T-helper 1 cell treated with Interleukin-12 subunit alpha and Interleukin-12 subunit beta and Interleukin-4 antibody, amounts not matched to agents 30 ng/mL and 1 ng/mL, for 36 hours (primary cell): ENCODE measurements around the gene TTC28. TPM values are rescaled to one million over a fixed set of nuclear protein-coding genes. Genes with fewer than 3 reads are reported as not detected.
"Not testable (repeated sequence)": the region's sequence is repeated elsewhere in the genome, so short reads cannot be mapped to it uniquely, and the experiment has no call there.

ENCODE experiments used
- intact Hi-C: fragments of 100-400 bp; cut with micrococcal nuclease; formaldehyde crosslinking; loops from one replicate; pipeline ENCODE4 v1.15.1; 2024
- total RNA-seq: library from RNA; stranded (reverse); gene quantifications from 2 replicates; pipeline ENCODE4 v1.2.3, GENCODE V29; 2022

The TTC28 gene
- total RNA-seq, 1 donor from 2014 or later = 3.1 TPM

DNA sequence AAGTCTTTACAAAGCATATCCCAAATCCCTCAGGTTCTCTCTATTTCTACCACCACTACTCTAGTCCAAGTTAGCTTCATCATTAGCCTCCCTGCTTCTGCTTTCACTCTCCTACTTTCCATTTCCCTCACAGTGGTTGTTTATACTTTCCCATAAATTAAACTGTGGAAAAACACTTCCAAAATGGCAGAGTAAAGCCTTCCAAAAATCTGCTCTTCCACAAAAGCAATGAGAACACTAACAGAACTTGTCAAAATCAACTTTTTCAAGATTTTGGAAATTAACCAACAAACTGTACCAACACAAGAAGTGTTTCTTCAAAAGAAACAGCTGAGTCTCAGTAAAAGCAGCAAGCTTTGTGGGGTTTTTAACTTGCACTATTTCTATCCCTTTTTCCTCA, 71.8 kb downstream of the TTC28 start:
- intact Hi-C loops = loop anchor here (10.0 kb wide), 1 partner anchor 117 kb away; no protein-coding TSS in a partner anchor

DNA sequence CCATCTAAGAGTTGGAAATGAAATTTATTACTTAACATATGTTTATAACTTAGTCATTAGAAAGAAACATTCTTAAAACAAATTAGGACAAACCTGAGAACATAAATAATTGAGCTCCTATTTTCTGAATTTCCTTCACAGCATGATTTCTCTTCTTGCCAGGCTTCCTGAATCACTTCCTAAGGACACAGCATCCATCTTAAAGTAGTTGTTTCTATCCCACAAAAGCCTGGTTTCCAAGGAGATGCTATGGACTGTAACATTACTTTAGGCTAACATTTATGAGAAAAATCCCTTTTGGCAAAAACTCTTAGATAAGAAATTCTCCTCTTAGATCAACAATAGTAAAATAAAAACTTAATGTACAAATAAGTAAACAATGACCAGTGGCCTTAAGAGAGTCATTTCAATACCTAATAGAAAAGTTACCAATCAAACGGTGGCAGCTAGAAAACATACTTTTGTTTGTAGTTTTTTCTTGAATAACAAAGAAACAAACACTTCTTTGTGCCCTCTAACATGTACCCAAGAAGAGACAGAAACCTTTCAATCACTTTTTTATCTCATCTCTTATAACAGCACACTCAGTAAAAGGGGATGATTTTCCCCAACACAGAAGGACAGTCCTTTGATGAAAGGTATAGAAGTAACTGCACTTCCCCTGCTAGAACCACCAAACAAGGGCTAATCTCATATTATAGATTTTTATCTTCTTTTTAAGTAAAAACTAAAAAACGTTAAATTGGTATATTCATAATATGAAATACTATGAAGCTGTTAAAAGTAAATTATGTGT, 74.5 kb downstream of the TTC28 start:
- intact Hi-C loops = loop anchor here (10.0 kb wide), 1 partner anchor 120 kb away; no protein-coding TSS in a partner anchor

DNA sequence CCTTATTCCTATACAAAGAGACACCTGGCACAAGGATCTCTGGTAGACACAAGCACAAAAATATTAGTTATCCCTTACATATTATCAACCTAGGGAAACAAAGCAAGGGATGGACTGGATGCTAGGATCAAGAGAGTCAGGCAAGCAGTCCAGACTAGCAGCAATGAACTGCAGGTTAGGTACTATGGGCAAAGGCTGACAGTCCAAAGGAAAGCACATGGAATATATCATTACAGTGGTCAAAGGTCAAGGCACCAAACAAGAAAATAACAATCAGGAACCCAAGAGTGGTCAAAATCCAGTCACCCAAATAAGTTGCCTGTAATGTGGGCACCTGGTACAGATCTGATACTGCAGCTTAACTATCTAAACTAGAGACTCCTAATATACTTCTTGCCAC, 77.7 kb downstream of the TTC28 start:
- intact Hi-C loops = loop anchor here (2.0 to 10.0 kb wide), 3 partner anchors 123 to 197 kb away; no protein-coding TSS in a partner anchor

DNA sequence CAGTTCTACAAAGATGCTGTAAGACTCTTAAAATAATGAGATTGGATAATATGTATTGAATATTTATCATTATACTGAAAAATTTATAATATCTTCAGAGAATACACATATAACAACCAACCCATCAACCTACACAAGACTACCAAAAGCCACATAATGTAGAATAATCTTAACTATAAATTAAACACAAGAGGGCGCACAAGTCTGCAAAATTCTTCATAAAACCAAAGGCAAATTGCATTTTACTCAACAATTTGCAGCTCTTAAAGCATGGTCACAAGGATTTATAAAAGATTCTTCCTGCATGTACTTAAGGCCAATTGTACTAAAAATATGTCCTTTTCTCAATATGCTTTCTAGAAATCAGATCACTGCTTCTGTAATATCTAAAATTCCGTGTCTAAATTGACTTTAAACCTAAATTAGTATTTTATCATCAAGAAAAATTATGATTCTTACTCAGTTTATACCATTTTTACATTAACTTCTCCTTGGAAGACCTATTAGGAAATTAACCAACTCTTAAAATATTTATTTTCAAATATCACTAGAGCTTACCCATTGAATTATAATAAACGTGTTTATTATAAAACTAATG, 79.0 kb downstream of the TTC28 start:
- intact Hi-C loops = loop anchor here (1.0 to 10.0 kb wide), 8 partner anchors 124 to 645 kb away; no protein-coding TSS in a partner anchor

DNA sequence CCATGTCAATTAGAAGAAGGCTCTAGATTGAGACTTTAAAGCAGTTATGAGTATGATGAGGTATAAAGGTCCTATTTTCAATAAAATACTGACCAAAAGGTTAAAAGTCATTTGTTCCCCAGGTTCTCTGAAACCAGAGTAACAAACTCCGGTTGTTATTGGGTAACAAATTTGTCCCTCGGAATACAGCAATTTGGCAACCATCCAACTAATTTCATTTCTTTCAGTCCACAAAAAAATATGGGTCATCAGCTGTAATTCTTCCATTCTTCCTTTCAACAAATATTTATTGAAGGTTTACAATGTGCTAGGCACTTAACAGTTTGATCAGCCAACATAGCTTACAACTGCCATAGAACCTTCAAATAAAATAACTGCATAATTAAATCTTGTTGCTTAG, 79.9 kb downstream of the TTC28 start:
- intact Hi-C loops = loop anchor here (1.0 to 10.0 kb wide), 9 partner anchors 125 to 646 kb away; no protein-coding TSS in a partner anchor

DNA sequence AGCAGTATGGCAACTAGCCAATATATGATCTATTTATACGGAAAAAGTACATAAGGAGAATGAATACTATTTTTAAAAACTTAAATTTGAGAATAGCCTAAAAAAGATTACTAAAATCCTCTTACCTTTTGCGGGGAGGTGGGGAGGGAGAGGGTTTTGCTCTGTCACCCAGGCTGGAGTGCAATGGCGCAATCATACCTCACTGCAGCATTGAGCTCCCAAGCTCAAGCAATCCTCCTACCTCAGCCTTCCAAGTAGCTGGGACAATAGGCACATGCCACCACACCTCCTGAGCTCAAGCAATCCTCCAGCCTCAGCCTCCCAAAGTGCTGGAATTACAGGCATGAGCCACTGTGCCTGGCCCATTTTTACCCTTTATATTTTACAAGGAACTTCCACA, 82.0 kb downstream of the TTC28 start:
- intact Hi-C loops = no loop called here

DNA sequence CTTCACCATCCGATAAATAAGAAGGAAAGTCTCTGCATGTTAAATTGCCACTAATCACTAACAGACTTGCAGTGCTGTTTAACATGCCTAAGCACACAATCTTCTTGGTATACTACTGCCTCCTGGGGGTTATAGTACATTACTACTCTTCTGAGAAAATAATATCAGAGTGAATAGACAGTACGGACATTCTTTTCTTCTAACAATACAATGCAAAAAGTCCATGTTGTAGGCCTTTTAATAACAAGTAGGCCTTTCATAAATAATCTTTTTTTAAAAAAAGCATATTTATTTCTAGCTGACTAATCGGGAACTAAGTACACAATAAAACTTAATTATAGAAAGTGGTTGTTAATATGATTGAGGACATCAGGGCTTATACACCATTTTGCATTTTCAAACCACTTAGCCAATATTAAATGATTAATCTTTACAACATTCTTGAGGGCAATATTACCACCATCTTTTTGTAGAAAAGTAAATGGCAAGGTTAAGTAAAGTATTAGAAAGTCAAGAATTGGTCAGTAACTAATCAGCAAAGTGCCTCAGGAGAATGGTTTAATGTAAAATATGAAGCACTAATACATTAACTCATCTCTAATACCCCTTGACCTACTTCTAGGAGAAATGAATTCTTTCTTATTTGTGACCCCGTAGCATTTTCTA, 84.7 kb downstream of the TTC28 start:
- intact Hi-C loops = loop anchor here (1.0 to 2.0 kb wide), 5 partner anchors 152 to 714 kb away; no protein-coding TSS in a partner anchor

DNA sequence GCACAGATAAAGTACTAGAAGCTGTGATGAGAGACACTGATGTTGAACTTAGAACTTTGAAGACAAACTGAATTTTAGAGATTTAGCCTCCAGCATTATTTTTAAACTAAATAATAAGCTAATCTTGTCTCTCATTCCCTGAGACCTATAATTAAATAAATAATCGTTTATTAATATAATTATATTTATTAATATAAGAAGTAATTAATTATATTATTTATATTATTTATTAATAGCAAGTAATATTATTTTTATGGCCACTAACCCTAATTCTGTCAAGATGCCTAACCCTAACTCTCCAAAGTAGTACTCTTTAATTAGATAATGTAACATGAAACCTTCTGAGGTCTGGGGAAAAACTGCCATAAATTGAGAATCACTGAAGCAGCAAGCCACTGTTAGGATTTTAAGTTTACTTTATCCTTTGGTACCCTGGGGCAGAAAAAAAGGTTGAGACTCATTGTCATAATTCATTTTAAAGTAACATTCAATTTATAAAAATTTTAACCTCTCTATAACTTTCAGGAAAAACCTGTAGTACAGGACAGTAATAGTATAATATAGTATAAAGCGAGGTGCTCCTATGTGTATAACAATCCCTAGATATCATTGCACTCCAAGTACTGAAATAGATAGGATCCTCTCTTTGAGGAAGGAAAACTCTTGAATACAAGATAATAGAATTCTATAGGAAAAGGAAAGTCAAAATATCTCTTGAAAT, 85.4 kb downstream of the TTC28 start:
- intact Hi-C loops = loop anchor here (1.0 to 2.0 kb wide), 5 partner anchors 151 to 713 kb away; no protein-coding TSS in a partner anchor

DNA sequence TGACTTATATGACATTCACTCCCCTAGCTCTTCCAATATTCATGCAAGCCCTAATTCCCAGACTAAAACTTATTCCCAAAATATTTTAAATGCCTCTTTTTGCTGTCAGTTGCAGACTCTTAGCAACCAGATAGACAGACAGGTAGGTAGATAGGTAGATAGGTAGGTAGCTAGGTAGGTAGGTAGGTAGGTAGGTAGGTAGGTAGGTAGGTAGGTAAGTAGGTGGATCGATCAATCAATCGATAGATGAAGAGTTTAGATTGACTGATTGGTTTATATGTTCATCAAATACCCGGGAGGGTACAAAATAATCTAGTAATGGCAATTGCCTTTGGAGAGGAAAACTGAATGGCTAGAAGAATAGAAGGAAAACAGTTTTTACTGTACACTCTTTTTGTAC, 86.3 kb downstream of the TTC28 start:
- intact Hi-C loops = no loop called here

DNA sequence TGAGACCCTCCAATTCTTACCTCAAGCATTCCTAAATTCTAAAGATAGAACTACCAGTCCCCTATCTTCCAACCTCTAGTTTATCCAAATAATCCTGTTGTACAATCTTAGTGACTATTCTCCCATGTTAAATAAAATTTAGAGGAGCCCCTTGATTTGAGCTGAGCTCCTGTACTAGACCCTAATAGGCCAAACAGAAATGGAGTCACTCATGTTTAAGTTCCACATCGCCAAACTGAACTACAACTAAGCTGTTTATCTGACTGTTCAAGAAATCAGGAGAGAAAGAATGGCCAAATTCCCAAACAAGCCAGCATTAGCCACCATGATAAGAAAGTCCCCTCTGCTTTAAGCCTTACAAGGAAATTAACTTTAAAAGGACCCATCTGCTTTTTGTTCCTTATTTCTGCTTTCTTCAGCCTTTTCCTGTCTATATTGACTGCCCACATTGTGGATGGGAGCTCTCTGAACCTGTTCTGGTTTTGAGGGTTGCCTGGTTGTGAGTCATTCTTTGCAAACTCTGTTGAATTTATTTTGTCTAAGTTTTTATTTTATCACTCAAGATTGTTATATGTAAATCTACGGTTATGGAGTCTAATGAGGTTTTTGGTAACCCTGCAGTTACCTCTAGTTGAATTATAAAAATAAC, 90.4 kb downstream of the TTC28 start:
- intact Hi-C loops = no loop called here

DNA sequence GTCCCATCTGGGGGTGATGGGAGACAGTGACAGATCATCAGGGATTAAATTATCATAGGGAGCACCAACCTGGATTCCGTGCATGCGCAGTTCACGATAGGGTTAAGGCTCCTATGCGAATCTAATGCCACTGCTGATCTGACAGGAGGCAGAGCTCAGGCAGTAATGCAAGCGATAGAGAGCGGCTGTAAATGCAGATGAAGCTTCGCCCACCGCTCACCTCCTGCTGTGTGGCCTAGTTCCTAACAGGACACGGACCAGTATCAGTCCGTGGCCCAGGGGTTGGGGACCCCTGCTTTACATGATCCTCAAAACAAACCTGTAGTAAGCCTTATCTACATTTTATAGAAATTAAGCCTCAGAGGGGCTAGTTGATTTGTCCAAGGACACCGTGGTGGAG, 94.3 kb downstream of the TTC28 start:
- intact Hi-C loops = no loop called here

DNA sequence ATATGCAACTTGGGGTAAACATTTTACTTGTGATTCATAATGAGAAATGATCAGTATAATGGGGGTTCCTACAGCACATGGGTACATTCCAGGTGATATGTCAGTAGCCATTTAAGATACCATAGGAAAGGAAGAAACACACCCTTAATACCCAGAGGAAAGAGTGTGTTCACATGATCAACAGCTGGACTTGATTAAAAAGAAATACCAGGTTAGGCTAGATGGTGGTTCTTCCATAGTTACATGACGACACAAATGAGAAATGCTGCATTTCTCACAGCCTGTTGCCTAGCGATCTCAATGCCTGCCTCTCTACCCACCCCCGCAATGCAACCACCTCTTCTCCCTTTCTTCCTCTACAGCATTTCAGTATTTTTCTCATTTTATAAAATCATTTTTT, 96.8 kb downstream of the TTC28 start:
- intact Hi-C loops = no loop called here

DNA sequence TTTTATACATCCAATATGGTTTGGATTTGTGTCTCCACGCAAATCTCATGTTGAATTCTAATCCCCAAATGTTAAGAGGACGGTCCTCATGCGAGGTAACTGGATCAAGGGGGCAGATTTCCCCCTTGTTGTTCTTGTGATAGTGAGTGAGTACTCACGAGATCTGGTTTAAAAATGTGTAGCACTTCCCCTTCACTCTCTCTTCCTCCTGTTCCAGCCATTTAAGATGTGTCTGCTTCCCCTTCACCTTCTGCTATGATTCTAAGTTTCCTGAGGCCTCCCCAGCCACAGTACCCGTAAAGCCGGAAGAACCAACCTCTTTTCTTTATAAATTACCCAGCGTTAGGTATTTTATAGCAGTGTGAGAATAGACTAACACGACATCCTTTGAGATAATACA, 98.6 kb downstream of the TTC28 start:
- intact Hi-C loops = no loop called here

DNA sequence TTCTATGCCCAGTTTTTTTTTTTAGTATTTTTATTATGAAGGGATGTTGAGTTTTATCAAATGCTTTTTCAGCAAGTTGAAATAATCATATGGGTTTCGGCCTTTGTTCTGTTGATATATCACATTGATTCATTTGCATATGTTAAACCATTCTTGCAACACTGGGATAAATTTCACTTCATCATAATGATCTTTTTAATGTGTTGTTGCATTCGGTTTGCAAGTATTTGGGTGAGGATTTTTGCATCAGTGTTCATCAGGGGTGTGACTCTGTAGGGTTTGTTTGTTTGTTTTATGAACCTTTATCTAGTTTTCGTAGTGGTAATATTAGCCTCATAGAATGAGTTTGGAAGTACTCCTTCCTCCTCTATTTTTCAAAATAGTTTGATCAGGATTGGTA, 103.5 kb downstream of the TTC28 start:
- intact Hi-C loops = no loop called here

DNA sequence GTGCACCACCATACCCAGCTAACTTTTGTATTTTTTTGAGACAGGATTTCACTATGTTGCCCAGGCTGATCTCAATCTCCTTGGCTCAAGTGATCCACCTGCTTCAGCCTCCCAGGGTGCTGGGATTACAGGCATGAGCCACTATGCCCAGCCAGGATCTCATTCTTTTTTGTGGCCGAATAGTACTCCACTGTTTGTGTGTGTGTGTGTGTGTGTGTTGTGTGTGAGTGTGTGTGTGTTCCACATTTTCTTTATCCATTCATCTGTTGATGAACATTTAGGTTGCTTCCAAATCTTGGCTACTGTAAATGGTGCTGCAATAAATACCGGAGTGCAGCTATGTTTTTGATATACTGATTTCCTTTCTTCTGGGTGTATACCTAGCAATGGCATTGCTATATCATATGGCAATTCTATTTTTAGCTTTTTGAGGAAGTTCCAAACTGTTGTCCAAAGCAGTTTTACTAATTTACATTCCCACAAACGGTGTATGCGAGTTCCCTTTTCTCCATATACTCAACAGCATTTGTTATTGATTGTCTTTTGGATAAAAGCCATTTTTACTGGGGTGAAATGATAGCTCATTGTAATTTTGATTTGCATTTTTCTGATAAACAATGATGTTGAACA, 105.4 kb downstream of the TTC28 start:
- intact Hi-C loops = no loop called here

DNA sequence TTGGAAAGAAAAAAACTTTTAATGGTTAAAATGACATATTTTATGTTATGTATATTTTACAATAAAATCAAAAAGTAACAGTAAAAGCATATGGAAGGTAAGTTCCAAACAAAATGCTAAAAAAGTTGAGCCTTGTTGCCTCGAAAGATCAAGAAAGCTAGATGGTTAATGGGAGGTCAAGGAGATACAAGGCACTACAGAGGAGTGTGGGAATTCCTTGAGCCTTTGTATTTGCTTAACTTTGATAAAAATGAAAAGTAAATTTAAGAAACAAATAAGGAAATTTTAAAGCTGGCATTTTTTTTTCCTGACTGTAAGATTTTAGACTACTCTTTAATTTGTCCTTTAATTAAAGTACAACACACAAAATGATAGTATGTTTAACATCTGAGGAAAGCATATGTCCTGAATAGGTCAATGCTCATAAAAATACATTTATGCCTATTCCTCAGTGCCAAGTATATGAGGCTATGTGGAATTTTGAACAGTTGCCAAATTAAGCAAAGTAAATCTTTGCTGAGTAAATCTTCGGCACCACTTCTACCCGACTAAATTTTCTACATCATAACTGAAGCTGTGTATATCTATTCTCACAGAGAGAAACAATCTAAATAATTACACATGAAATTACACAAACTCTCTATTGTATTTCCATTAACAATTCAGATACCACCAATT, 108.8 kb downstream of the TTC28 start:
- intact Hi-C loops = no loop called here

DNA sequence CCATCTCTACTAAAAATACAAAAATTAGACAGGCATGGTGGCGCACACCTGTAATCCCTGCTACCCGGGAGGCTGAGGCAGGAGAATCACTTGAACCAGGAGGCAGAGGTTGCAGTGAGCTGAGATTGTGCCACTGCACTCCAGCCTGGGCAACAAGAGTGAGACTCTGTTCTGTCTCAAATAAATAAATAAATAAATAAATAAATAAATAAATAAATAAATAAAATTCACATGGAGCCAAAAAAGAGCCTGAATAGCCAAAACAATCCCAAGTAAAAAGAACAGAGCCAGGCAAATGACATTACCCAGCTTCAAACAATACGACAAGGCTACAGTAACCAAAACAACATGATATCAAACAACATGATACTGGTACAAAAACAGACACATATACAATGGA, 110.7 kb downstream of the TTC28 start:
- intact Hi-C loops = not testable (repeated sequence)

DNA sequence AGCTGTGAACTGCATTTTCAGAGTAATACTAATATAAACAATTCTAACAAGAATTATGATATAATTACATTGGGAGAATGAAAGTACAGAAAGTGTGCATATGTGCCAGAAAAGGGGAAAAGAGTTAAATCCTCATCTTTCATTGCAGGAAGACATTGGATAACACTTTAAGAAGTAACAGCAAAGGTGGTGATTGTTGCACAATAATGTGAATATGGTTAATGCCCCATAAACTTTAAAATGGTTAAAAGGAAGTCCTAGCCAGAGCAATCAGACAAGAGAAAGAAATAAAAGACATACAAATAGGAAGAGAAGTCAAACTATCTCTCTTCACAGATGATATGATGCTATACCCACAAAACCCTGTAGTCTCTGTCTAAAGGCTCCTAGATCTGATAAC, 111.5 kb downstream of the TTC28 start:
- intact Hi-C loops = no loop called here

DNA sequence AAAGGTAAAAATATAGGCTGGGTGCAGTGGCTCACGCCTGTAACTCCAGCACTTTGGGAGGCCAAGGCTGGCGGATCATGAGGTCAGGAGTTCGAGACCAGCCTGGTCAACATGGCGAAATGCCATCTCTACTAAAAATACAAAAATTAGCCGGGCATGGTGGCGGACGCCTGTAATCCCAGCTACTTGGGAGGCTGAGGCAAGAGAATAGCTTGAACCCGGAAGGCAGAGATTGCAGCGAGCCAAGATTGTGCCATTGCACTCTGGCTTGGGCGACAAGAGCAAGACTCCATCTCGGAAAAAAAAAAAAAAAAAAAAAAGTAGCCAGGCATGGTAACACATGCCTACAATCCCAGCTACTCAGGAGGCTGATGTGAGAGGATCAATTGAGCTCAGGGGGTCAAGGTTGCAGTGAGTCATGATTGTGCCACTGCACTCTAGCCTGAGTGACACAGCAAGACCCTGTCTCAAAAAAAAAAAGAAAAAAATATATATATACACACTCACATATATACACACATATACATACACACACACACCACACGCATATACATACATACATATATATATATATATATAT, 112.6 kb downstream of the TTC28 start:
- intact Hi-C loops = not testable (repeated sequence)
